Neural crest cell (in vitro differentiated cells): ENCODE results near the gene CLBA1. TPM values are rescaled to one million over a fixed set of nuclear protein-coding genes. Genes with fewer than 3 reads are reported as not detected.
A peak's percentile ranks its signal among the peaks of the same experiment; 100 is the strongest.

Experiments used
- DNase-seq: peaks from one replicate; pipeline ENCODE4 v3.0.0; 2021; ENCODE audit warnings: low read depth, mixed read lengths, low spot score
- H3K27ac Mint-ChIP-seq: one replicate; pipeline ENCODE4 v1.8.0; 2021; ENCODE audit warnings: mild to moderate bottlenecking, mixed read lengths; ENCODE audit not compliant: unreplicated experiment
- H3K27me3 Mint-ChIP-seq: 2 replicates; pipeline ENCODE4 v1.8.0; 2021; ENCODE audit warnings: low read depth, mild to moderate bottlenecking, mixed read lengths
- H3K36me3 Mint-ChIP-seq: 2 replicates; pipeline ENCODE4 v1.8.0; 2021; ENCODE audit warnings: low read depth, mild to moderate bottlenecking, mixed read lengths
- H3K4me1 Mint-ChIP-seq: 2 replicates; pipeline ENCODE4 v1.8.0; 2021; ENCODE audit warnings: mixed read lengths
- H3K4me3 Mint-ChIP-seq: one replicate; pipeline ENCODE4 v1.8.0; 2021; ENCODE audit warnings: mild to moderate bottlenecking, mixed read lengths
- H3K9me3 Mint-ChIP-seq: 2 replicates; pipeline ENCODE4 v1.8.0; 2021; ENCODE audit warnings: mixed read lengths
- CTCF ChIP-seq: fragments of 200-600 bp; sonication (generic); conservative IDR thresholded peaks from 2 replicates; pipeline ENCODE4 v1.5.0; 2021; ENCODE audit warnings: antibody characterized with exemption, mild to moderate bottlenecking
- total RNA-seq: library from RNA; stranded (reverse); gene quantifications from 2 replicates; pipeline ENCODE4 v1.2.1, GENCODE V29; 2021

Gene CLBA1
- total RNA-seq, 1 donor from 2014 or later = 14.1 TPM

GRCh38 chr14:105010891-105011291 lies 25.3 kb downstream of the CLBA1 start:
- peaks cover 27% of the 10 kb centered on the region for H3K4me1 Mint-ChIP-seq
- DNase-seq = no peak
- H3K9me3 Mint-ChIP-seq = no peaks in the 10 kb centered on the region
- H3K27ac Mint-ChIP-seq = no peak overlapping the region
- no peak overlapping the region for H3K4me3 Mint-ChIP-seq
- TF ChIP-seq CTCF = no peak
- peaks cover 1% of the 10 kb centered on the region for H3K36me3 Mint-ChIP-seq
- no peaks in the 10 kb centered on the region for H3K27me3 Mint-ChIP-seq

- Mint-ChIP-seq H3K9me3 (no peaks in the 10 kb centered on the region), H3K27me3 (no peaks in the 10 kb centered on the region), H3K27ac (no peak overlapping the region), H3K4me1 (peaks cover 32% of the 10 kb centered on the region), H3K36me3 (peaks cover 4% of the 10 kb centered on the region), H3K4me3 (no peak overlapping the region)
- DNase-seq = no peak
- TF ChIP-seq CTCF = no peak
Observed at GRCh38 chr14:105011312-105011990, 25.9 kb downstream of the CLBA1 start.

GRCh38 chr14:105012171-105012985 lies 26.8 kb downstream of the CLBA1 start:
- no peaks in the 10 kb centered on the region for H3K9me3 Mint-ChIP-seq
- H3K27me3 Mint-ChIP-seq = no peaks in the 10 kb centered on the region
- no peak overlapping the region for H3K27ac Mint-ChIP-seq
- TF ChIP-seq CTCF = peak; percentile 21
- DNase-seq = no peak
- peaks cover 38% of the 10 kb centered on the region for H3K4me1 Mint-ChIP-seq
- peaks cover 4% of the 10 kb centered on the region for H3K36me3 Mint-ChIP-seq
- no peak overlapping the region for H3K4me3 Mint-ChIP-seq

GRCh38 chr14:105013150-105013785 lies 27.7 kb downstream of the CLBA1 start:
- no peaks in the 10 kb centered on the region for H3K9me3 Mint-ChIP-seq
- peaks cover 6% of the 10 kb centered on the region for H3K36me3 Mint-ChIP-seq
- no peak overlapping the region for H3K27ac Mint-ChIP-seq
- H3K4me1 Mint-ChIP-seq = peaks cover 46% of the 10 kb centered on the region
- no peak for DNase-seq
- peak overlapping the region; percentile 27 for H3K4me3 Mint-ChIP-seq
- no peak for TF ChIP-seq CTCF
- H3K27me3 Mint-ChIP-seq = no peaks in the 10 kb centered on the region

GRCh38 chr14:105014032-105014431 lies 28.4 kb downstream of the CLBA1 start:
- DNase-seq = no peak
- H3K27ac Mint-ChIP-seq = peak overlapping the region; percentile 15
- peaks cover 6% of the 10 kb centered on the region for H3K36me3 Mint-ChIP-seq
- H3K4me1 Mint-ChIP-seq = peaks cover 50% of the 10 kb centered on the region
- H3K27me3 Mint-ChIP-seq = no peaks in the 10 kb centered on the region
- no peak for TF ChIP-seq CTCF
- peak overlapping the region; percentile 52 for H3K4me3 Mint-ChIP-seq
- no peaks in the 10 kb centered on the region for H3K9me3 Mint-ChIP-seq
